Endothelial cell (in vitro differentiated cells): ENCODE results near the gene BTBD1. TPM values are rescaled to one million over a fixed set of nuclear protein-coding genes. Genes with fewer than 3 reads are reported as not detected.
"Not testable (repeated sequence)": the region's sequence is repeated elsewhere in the genome, so short reads cannot be mapped to it uniquely, and the experiment has no call there.

Source experiments
- DNase-seq: peaks from one replicate; pipeline ENCODE4 v3.0.0; 2021; ENCODE audit warnings: low spot score
- H3K27ac Mint-ChIP-seq: one replicate; pipeline ENCODE4 v1.8.0; 2021; ENCODE audit warnings: mixed read lengths, inconsistent platforms; ENCODE audit not compliant: unreplicated experiment
- H3K27me3 Mint-ChIP-seq: one replicate; pipeline ENCODE4 v1.8.0; 2021; ENCODE audit warnings: mild to moderate bottlenecking, moderate library complexity, mixed read lengths, inconsistent platforms; ENCODE audit not compliant: unreplicated experiment
- H3K36me3 Mint-ChIP-seq: one replicate; pipeline ENCODE4 v1.8.0; 2021; ENCODE audit warnings: mild to moderate bottlenecking, low read depth, mixed read lengths, inconsistent platforms; ENCODE audit not compliant: unreplicated experiment
- H3K4me1 Mint-ChIP-seq: one replicate; pipeline ENCODE4 v1.8.0; 2021; ENCODE audit warnings: mild to moderate bottlenecking, mixed read lengths, inconsistent platforms; ENCODE audit not compliant: unreplicated experiment
- H3K4me3 Mint-ChIP-seq: one replicate; pipeline ENCODE4 v1.8.0; 2021; ENCODE audit warnings: mild to moderate bottlenecking, mixed read lengths, inconsistent platforms; ENCODE audit not compliant: unreplicated experiment
- H3K9me3 Mint-ChIP-seq: one replicate; pipeline ENCODE4 v1.8.0; 2021; ENCODE audit warnings: mixed read lengths, inconsistent platforms; ENCODE audit not compliant: unreplicated experiment
- CTCF ChIP-seq: fragments of 200-600 bp; sonication (generic); IDR thresholded peaks from one replicate; pipeline ENCODE4 v1.5.0; 2021; ENCODE audit warnings: antibody characterized with exemption; ENCODE audit not compliant: unreplicated experiment
- total RNA-seq: library from RNA; stranded (reverse); fragmentation: NEBNext Ultra II Directional; extraction: Animal tissue kit (Norgen Biotek cat#: 25700); gene quantifications from one replicate; pipeline ENCODE4 v1.2.1, GENCODE V29; 2021; ENCODE audit not compliant: unreplicated experiment

The BTBD1 gene
- total RNA-seq, 1 donor from 2014 or later = 47.2 TPM

- no peak for TF ChIP-seq CTCF
- Mint-ChIP-seq H3K4me1 (no peaks in the 10 kb centered on the region), H3K27ac (no peak overlapping the region), H3K9me3 (no peaks in the 10 kb centered on the region), H3K36me3 (no peaks in the 10 kb centered on the region), H3K27me3 (no peaks in the 10 kb centered on the region), H3K4me3 (no peak overlapping the region)
- no peak for DNase-seq
Measured at GRCh38 chr15:83081256-83082014, 14.4 kb upstream of the BTBD1 start.

- Mint-ChIP-seq H3K4me1 (no peaks in the 10 kb centered on the region), H3K27me3 (peaks cover 1% of the 10 kb centered on the region), H3K27ac (peak overlapping the region; percentile 1), H3K4me3 (no peak overlapping the region), H3K9me3 (no peaks in the 10 kb centered on the region), H3K36me3 (peaks cover 11% of the 10 kb centered on the region)
- no peak for DNase-seq
- no peak for TF ChIP-seq CTCF
Measured at GRCh38 chr15:83078712-83079111, 11.7 kb upstream of the BTBD1 start.

- no peak for TF ChIP-seq CTCF
- Mint-ChIP-seq H3K27ac (no peak overlapping the region), H3K27me3 (peaks cover 1% of the 10 kb centered on the region), H3K4me3 (no peak overlapping the region), H3K9me3 (no peaks in the 10 kb centered on the region), H3K4me1 (no peaks in the 10 kb centered on the region), H3K36me3 (peaks cover 11% of the 10 kb centered on the region)
- DNase-seq = no peak
Measured at GRCh38 chr15:83077491-83078230, 10.6 kb upstream of the BTBD1 start.

- not testable (repeated sequence) for H3K27me3 Mint-ChIP-seq, H3K4me1 Mint-ChIP-seq, H3K4me3 Mint-ChIP-seq, DNase-seq, H3K9me3 Mint-ChIP-seq, H3K36me3 Mint-ChIP-seq
- H3K27ac Mint-ChIP-seq = peak overlapping the region; percentile 64
Measured at GRCh38 chr15:83069211-83069642, 2.2 kb upstream of the BTBD1 start.

GRCh38 chr15:83068054-83068453 lies 1.0 kb upstream of the BTBD1 start:
- H3K36me3 Mint-ChIP-seq = no peaks in the 10 kb centered on the region
- H3K27ac Mint-ChIP-seq = peak overlapping the region; percentile 74
- H3K9me3 Mint-ChIP-seq = no peaks in the 10 kb centered on the region
- no peaks in the 10 kb centered on the region for H3K4me1 Mint-ChIP-seq
- TF ChIP-seq CTCF = no peak
- DNase-seq = no peak
- peak overlapping the region; percentile 73 for H3K4me3 Mint-ChIP-seq
- no peaks in the 10 kb centered on the region for H3K27me3 Mint-ChIP-seq
